UCSD-AML1 (cell line): ENCODE measurements around the gene NKD2.
"Not testable (repeated sequence)": the region's sequence is repeated elsewhere in the genome, so short reads cannot be mapped to it uniquely, and the experiment has no call there.

ENCODE experiments used
- DNase-seq: peaks from one replicate; lab custom pipeline; 2025; ENCODE audit not compliant: unreplicated experiment; lab: John Stamatoyannopoulos, UW

Gene NKD2

GRCh38 chr5:999724-1000123, 8.9 kb upstream of the NKD2 start:
- DNase-seq, result no peak

GRCh38 chr5:1000329-1000728, 8.3 kb upstream of the NKD2 start:
- DNase-seq, result no peak

GRCh38 chr5:1000831-1001230, 7.8 kb upstream of the NKD2 start:
- not testable (repeated sequence) for DNase-seq

GRCh38 chr5:1001406-1002270, 7.0 kb upstream of the NKD2 start:
- peak; percentile 28 for DNase-seq

- DNase-seq, result no peak
Observed at GRCh38 chr5:1002271-1002546, 6.4 kb upstream of the NKD2 start.

GRCh38 chr5:1002836-1003235, 5.8 kb upstream of the NKD2 start:
- DNase-seq, result no peak

- DNase-seq, result no peak
Observed at GRCh38 chr5:1003296-1003937, 5.2 kb upstream of the NKD2 start.

GRCh38 chr5:1004461-1005248, 3.9 kb upstream of the NKD2 start:
- DNase-seq, result peak; percentile 26

GRCh38 chr5:1005249-1005851, 3.3 kb upstream of the NKD2 start:
- no peak for DNase-seq

GRCh38 chr5:1005904-1006655, 2.5 kb upstream of the NKD2 start:
- no peak for DNase-seq

GRCh38 chr5:1006656-1007071, 1.9 kb upstream of the NKD2 start:
- DNase-seq, result no peak

- DNase-seq, result no peak
Observed at GRCh38 chr5:1007221-1007680, 1.4 kb upstream of the NKD2 start.

- DNase-seq, result no peak
Observed at GRCh38 chr5:1007681-1008450, 736 bp upstream of the NKD2 start.

- DNase-seq, result no peak
Observed at GRCh38 chr5:1009359-1010180, 968 bp downstream of the NKD2 start.

GRCh38 chr5:1010181-1010510, 1.5 kb downstream of the NKD2 start:
- DNase-seq, result no peak

GRCh38 chr5:1010641-1011046, 2.0 kb downstream of the NKD2 start:
- no peak for DNase-seq

GRCh38 chr5:1011226-1011631, 2.6 kb downstream of the NKD2 start:
- DNase-seq, result peak; percentile 30

- DNase-seq, result no peak
Observed at GRCh38 chr5:1011741-1012312, 3.2 kb downstream of the NKD2 start.

GRCh38 chr5:1012313-1012841, 3.8 kb downstream of the NKD2 start:
- DNase-seq, result no peak
